ENCODE data around the gene ATP10B.

Gene ATP10B

DNA sequence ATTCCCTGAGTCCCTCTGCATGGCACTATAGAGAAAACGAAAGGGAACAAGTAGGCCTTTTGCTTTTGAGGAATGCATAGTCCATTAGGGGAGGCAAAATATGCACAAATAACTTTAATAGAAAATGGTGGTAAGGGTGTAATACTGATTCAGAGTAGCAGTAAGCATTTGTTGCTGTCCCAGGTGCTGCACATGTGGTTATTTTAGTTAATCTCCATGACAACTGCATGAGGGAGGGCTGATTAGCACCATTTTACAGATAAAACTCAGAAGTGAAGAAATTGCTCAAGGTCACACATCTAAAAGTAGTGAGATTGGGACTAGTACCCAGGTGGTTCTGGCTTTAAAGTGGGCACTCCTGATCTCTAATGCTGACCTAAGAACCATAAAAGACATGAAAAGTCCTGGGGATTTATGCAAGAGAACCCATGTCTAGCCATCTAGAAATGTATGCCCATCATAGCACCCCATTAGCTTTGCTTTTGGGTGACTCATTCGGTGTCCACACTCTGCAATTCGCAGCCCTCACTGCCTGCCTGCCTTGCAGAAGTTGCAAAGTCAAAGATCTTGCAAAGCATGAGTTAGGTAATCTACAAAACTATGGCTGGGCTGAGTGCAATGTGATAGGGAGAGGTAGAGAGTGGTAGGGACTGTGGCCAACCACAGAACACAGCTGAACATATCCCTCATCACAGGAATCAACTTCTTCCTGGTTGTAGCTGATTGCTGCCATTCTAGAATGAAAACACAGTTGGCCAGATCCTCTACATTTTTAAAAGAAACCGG is 235.1 kb downstream of the ATP10B start:
- Histone ChIP-seq H3K4me3 (ENCODE audit: low read depth in 1 of 2, low read length in 1 of 2) (no peak overlapping the region), H3K4me1 (ENCODE audit: control insufficient read depth in 1 of 2, insufficient read depth in 1 of 2, low read depth in 1 of 2, low read length in 1 of 2) (no peaks in the 10 kb centered on the region), H3K27ac (no peak overlapping the region), H3K27me3 (no peaks in the 10 kb centered on the region), H3K9me3 (no peaks in the 10 kb centered on the region), H3K36me3 (no peaks in the 10 kb centered on the region)
- TF ChIP-seq, protein P1, sequence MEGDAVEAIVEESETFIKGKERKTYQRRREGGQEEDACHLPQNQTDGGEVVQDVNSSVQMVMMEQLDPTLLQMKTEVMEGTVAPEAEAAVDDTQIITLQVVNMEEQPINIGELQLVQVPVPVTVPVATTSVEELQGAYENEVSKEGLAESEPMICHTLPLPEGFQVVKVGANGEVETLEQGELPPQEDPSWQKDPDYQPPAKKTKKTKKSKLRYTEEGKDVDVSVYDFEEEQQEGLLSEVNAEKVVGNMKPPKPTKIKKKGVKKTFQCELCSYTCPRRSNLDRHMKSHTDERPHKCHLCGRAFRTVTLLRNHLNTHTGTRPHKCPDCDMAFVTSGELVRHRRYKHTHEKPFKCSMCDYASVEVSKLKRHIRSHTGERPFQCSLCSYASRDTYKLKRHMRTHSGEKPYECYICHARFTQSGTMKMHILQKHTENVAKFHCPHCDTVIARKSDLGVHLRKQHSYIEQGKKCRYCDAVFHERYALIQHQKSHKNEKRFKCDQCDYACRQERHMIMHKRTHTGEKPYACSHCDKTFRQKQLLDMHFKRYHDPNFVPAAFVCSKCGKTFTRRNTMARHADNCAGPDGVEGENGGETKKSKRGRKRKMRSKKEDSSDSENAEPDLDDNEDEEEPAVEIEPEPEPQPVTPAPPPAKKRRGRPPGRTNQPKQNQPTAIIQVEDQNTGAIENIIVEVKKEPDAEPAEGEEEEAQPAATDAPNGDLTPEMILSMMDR (IDR thresholded peaks at IDR 0.05) = no peak

DNA sequence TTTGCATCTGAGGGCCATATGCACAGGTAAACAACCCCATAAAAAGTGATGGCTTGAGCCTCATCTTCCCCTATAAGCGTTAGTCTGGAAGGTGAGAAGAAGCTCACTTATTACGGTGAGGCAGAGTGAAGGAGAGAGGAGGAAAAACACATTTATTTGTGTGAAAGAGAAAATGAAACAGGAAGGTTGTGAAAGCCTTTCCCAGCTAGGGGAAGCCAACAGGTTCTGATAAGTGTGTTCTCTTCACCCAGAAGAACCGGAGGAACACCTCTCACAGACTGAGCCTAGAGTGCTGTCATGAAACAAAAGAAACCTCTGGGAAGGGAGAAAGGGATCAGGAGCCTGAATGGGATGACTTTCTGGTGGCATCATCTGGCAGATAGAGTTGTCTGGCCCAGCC is 237.9 kb downstream of the ATP10B start:
- H3K27me3 ChIP-seq = no peaks in the 10 kb centered on the region
- no peaks in the 10 kb centered on the region for H3K36me3 ChIP-seq
- H3K4me1 ChIP-seq (ENCODE audit: control insufficient read depth in 1 of 2, insufficient read depth in 1 of 2, low read depth in 1 of 2, low read length in 1 of 2) = no peaks in the 10 kb centered on the region
- no peaks in the 10 kb centered on the region for H3K9me3 ChIP-seq
- H3K27ac ChIP-seq = no peak overlapping the region
- no peak overlapping the region for H3K4me3 ChIP-seq (ENCODE audit: low read depth in 1 of 2, low read length in 1 of 2)
- TF ChIP-seq, protein P1 (IDR thresholded peaks at IDR 0.05) = no peak

DNA sequence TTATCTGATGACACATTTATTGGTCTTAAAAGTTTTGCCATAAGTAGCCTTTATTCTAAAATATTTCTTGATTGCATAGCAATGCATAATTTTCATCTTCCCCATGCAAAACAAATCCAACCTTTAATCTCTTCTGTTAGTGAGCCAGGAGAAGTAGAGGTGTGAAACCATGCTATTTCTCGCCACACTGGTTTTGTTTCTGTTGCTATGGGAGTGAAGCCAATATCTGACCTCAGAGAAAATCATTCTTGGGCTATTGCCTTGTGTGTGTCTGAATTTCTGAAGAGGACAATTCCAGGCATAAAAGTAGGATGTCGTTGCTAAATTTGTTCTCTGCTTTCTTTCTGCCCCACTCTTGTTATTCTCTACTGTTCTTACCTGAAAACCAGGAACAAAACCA is 246.7 kb downstream of the ATP10B start:
- Histone ChIP-seq H3K4me1 (ENCODE audit: control insufficient read depth in 1 of 2, insufficient read depth in 1 of 2, low read depth in 1 of 2, low read length in 1 of 2) (no peaks in the 10 kb centered on the region), H3K27me3 (no peaks in the 10 kb centered on the region), H3K4me3 (ENCODE audit: low read depth in 1 of 2, low read length in 1 of 2) (no peak overlapping the region), H3K9me3 (no peaks in the 10 kb centered on the region), H3K27ac (no peak overlapping the region), H3K36me3 (no peaks in the 10 kb centered on the region)
- TF ChIP-seq, protein P1 (IDR thresholded peaks at IDR 0.05) = no peak

DNA sequence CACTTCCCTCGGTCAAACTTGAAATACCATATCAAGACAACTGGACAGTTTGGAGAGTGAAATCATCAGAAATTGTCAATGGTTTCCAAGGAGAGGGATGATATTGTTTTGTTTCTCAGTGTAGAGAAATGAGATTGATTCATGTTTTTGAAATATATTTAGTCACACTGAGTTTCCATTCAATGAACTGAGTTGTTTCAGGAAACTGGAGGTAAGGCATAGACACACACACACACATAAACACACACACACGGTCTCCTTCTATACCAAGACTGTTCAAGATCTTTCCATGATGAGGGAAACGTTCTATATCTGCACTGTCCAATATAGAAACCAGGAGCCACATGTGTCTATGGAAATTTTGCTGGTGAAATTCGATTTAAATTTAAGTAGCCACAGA is 247.5 kb downstream of the ATP10B start:
- Histone ChIP-seq H3K36me3 (no peaks in the 10 kb centered on the region), H3K9me3 (no peaks in the 10 kb centered on the region), H3K27ac (no peak overlapping the region), H3K4me1 (ENCODE audit: control insufficient read depth in 1 of 2, insufficient read depth in 1 of 2, low read depth in 1 of 2, low read length in 1 of 2) (no peaks in the 10 kb centered on the region), H3K27me3 (no peaks in the 10 kb centered on the region), H3K4me3 (ENCODE audit: low read depth in 1 of 2, low read length in 1 of 2) (no peak overlapping the region)
- TF ChIP-seq, protein P1 (IDR thresholded peaks at IDR 0.05) = no peak

DNA sequence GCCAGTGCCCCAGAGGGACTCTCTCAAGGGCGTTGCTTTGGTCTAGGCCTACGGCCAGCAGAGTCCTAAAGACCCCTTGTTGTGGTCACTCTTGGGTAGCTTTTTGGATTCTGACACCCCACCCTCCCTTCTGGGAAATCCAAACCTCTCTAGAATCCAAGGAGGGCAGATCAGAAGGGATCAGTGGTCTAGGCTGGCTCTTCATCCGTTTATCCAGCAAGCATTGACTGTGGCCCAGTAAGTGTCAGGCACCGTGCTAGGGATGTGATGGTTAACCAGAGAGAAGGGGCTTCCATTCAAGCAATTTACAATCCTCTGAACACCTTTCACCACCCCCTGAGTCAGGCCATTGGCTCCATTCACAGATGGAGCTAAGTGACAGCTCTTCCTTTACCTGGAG is 249.3 kb downstream of the ATP10B start:
- Histone ChIP-seq H3K27ac (no peak overlapping the region), H3K4me1 (ENCODE audit: control insufficient read depth in 1 of 2, insufficient read depth in 1 of 2, low read depth in 1 of 2, low read length in 1 of 2) (no peaks in the 10 kb centered on the region), H3K27me3 (no peaks in the 10 kb centered on the region), H3K36me3 (no peaks in the 10 kb centered on the region), H3K4me3 (ENCODE audit: low read depth in 1 of 2, low read length in 1 of 2) (no peak overlapping the region), H3K9me3 (no peaks in the 10 kb centered on the region)
- TF ChIP-seq, protein P1 (IDR thresholded peaks at IDR 0.05) = no peak

Data from neutrophil (primary cell).